Astrocyte (in vitro differentiated cells and primary cell): ENCODE data around the gene LST1.

ENCODE experiments used
- CTCF ChIP-seq: IDR thresholded peaks from 2 replicates; pipeline ENCODE4 v1.5.1; 2011; ENCODE audit warnings: low read depth, mild to moderate bottlenecking, inconsistent platforms, low read length, moderate library complexity; ENCODE audit not compliant: insufficient read depth
- EZH2 ChIP-seq: IDR thresholded peaks from 2 replicates; pipeline ENCODE4 v1.6.1; 2012; ENCODE audit warnings: mild to moderate bottlenecking, low read length, inconsistent platforms; ENCODE audit not compliant: insufficient read depth

GRCh38 chr6:31573239-31574105 lies 12.6 kb upstream of the LST1 start:
- TF ChIP-seq CTCF (no peak), EZH2 (no peak)
